Measurements from ENCODE around the gene HLF.

- peak; percentile 69 to 70 for TF ChIP-seq CTCF (IDR thresholded peaks at IDR 0.05; ENCODE audit: extremely low read depth in 1 of 2, insufficient read depth in 1 of 2, low read depth in 1 of 2, low read length in 2 of 2)
- no peak for TF ChIP-seq POLR2A (IDR thresholded peaks at IDR 0.05; ENCODE audit: low read depth, low read length)
- no peak for TF ChIP-seq POLR2AphosphoS5 (IDR thresholded peaks at IDR 0.05; ENCODE audit: insufficient read depth, low read depth, low read length)
- TF ChIP-seq FOS (IDR thresholded peaks at IDR 0.05; ENCODE audit: borderline replicate concordance, insufficient read depth, low read length): no peak
- TF ChIP-seq MAX (IDR thresholded peaks at IDR 0.05; ENCODE audit: insufficient read depth, insufficient read length): no peak
- TF ChIP-seq EZH2 (IDR thresholded peaks at IDR 0.05; ENCODE audit: borderline replicate concordance, low read depth, low read length, severe bottlenecking): no peak
These were observed 91.9 kb downstream of the HLF start for GRCh38 chr17:55356434-55357328.

Measured in endothelial cell of umbilical vein (primary cell).